Fibroblast of mammary gland (primary cell): ENCODE results near the gene BAD.

ENCODE experiments used
- DNase-seq: peaks from one replicate; pipeline ENCODE4 v3.0.0-alpha.2; 2010; ENCODE audit warnings: low read depth
- H3K4me3 ChIP-seq: 2 replicates; pipeline ENCODE4 v1.5.1; 2011; ENCODE audit warnings: low read depth, mild to moderate bottlenecking, low read length, moderate library complexity; ENCODE audit not compliant: control insufficient read depth
- TF ChIP-seq, protein P1 (sequence below): conservative IDR thresholded peaks from 2 replicates; pipeline ENCODE4 v1.5.1; 2011; ENCODE audit warnings: low read depth, low read length, inconsistent platforms; ENCODE audit not compliant: control insufficient read depth, insufficient read depth

BAD gene

DNA sequence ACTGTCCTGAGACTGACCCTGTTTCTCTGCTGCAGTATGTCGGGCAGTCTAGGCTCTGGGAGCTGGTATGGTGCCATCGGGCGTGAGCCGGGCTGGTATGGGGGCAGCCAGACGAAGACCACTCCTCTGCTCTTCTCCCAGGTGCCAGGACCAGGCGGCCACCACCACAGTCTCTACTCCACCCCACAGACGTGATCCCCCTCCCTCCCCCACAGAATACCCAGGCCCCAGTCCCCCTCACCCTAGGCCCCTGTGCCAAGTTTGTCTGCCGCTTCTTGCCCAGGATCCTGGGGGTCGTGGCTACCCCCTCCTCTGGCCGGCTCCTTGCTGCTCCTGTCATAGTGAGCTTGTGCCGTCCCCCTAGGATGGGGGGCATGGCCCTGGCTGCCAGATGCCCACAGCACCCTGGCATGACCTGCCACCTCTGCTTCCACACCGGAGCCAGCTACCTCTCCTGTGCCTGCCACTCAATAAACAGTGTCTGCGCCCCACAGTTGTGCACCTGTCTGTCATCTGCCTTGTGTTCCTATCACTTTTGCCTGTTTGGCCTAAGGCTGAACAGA is 4.6 kb upstream of the BAD start:
- TF ChIP-seq, protein P1, sequence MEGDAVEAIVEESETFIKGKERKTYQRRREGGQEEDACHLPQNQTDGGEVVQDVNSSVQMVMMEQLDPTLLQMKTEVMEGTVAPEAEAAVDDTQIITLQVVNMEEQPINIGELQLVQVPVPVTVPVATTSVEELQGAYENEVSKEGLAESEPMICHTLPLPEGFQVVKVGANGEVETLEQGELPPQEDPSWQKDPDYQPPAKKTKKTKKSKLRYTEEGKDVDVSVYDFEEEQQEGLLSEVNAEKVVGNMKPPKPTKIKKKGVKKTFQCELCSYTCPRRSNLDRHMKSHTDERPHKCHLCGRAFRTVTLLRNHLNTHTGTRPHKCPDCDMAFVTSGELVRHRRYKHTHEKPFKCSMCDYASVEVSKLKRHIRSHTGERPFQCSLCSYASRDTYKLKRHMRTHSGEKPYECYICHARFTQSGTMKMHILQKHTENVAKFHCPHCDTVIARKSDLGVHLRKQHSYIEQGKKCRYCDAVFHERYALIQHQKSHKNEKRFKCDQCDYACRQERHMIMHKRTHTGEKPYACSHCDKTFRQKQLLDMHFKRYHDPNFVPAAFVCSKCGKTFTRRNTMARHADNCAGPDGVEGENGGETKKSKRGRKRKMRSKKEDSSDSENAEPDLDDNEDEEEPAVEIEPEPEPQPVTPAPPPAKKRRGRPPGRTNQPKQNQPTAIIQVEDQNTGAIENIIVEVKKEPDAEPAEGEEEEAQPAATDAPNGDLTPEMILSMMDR, result no peak
- no peak overlapping the region for H3K4me3 ChIP-seq
- no peak for DNase-seq

DNA sequence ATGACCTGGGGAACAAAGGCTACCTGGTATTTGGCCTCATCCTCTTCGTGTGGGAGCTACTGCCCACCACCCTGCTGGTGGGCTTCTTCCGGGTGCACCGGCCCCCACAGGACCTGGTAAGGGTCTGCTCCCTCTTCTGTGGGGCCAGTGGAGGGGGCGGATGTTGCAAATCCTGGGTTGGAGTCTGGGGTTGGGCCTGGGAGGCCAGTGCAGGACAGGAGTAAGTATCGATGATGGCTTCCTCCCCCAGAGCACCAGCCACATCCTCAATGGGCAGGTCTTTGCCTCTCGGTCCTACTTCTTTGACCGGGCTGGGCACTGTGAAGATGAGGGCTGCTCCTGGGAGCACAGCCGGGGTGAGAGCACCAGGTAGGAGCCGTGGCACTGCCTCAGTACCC is 3.9 kb upstream of the BAD start:
- TF ChIP-seq, protein P1, result no peak
- no peak overlapping the region for H3K4me3 ChIP-seq
- no peak for DNase-seq

DNA sequence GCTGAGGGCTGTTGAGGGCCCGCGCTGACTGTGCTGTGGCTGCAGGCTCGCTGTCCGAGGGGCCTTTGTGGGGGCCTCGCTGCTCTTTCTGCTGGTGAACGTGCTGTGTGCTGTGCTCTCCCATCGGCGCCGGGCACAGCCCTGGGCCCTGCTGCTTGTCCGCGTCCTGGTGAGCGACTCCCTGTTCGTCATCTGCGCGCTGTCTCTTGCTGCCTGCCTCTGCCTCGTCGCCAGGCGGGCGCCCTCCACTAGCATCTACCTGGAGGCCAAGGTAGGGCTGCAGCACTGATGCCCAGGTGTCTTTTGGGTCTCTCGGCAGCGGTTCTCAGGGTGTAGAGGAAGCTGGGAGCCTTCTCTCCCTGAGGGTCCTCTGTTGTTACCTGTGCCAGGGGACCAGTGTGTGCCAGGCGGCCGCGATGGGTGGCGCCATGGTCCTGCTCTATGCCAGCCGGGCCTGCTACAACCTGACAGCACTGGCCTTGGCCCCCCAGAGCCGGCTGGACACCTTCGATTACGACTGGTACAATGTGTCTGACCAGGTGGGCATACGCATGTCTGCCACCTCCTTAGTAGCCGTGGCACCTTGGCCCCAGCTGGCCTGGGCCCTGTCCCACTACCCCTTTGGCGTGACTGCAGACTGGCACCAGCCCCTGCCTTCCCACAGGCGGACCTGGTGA is 3.3 kb upstream of the BAD start:
- TF ChIP-seq, protein P1, result no peak

DNA sequence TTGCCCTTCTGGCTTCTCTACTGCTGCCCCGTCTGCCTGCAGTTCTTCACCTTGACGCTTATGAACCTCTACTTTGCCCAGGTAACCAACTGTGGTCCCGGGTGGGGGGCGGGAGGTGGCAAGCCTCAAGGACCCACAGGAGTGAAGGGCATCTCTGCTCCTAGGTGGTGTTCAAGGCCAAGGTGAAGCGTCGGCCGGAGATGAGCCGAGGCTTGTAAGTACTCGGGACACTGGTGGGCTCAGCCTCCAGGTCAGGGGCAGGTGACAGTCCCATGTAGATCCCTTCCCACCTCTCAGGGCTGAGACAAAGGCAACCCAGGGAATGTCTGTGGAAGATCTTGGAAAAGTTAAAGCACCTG is 2.3 kb upstream of the BAD start:
- H3K4me3 ChIP-seq, result no peak overlapping the region
- DNase-seq, result no peak
- TF ChIP-seq, protein P1, result no peak

More for the DNA sequence above, 3.3 kb upstream of the BAD start:
- no peak for DNase-seq
- no peak overlapping the region for H3K4me3 ChIP-seq

DNA sequence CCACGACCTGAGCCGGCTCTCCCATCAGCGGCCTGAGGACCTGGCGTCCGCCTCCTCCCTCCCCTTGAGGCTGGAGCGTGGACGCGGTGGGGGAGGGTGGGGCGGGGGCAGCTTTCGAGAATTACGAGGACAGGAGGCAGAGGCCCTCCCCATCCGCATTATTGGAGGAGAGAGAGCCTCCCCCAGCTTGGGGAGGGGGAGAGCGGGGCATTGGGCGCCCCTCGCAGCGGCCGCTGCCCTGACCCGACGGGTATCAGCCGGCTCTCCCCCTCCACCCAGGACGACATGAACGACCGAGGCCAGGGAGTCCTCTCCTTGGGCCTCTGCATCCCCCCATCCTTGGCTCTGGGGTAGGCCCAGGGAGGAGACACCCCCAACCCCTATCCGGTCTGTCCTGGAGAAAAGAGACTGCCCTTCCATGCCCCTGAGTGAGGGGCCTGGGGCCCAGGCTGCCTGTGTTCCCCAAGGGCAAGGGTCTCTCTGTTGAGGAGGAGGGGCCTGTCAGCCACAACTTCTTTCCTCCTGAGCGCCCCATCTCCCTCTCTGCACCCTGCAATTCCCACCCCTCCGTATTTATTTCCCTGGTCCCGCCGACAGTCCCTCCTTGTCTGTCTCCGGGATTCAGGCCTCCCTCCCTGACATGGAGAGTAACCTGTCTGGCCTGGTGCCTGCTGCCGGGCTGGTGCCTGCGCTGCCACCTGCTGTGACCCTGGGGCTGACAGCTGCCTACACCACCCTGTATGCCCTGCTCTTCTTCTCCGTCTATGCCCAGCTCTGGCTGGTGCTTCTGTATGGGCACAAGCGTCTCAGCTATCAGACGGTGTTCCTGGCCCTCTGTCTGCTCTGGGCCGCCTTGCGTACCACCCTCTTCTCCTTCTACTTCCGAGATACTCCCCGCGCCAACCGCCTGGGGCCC is 1.7 kb upstream of the BAD start:
- TF ChIP-seq, protein P1, result no peak
- no peak for DNase-seq
- H3K4me3 ChIP-seq, result peak overlapping the region; percentile 50

DNA sequence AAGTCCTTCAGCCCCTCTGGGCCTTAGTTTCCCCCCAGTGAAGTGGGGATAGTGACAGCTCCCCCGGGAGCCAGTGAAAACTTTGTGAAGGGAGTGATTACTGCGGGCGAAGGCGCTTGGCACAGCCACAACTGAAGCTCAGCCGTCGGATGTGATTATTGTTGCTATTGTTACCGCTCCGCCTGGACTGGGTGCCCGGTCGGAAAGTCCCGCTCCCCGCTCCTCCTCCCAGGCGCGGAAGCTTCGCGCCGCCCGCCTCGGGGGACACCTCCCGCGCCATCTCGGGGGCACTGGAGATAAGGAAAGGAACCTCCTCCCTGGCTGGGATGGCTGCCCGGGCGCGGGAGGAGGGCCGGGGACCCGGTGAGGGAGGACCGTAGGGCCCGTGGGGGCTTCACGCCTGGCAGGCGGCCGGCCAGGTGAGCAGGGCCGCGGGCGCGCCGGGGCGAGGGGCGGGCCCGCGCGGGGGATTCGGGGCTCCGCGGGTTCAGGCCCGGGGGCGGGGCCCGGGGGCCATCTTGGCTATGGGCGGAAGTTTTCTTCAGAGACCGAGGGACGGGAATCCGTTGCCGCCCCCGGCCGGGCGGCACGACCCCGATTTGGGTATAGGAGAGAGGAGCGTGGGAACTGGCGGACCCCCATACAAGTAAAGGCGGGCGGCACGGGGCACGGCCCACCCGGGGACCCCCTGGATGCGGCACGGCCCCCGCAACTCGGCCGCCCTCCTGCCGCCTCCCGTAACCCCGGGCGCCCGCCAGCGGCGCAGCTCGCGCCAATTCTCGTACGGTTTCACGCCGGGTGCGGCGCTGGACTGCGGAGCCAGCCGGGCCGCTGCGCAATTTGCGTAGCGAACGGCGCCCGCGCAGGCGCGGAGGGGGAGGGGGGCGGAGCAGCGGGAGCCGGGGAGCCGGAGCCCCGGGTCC is 758 bp upstream of the BAD start, which contains the start of gene GPR137:
Gene GPR137 (plus strand): TSS at position 887 of the 923 bp plus-strand sequence. CDS start 677 bp downstream, outside the sequence.
- H3K4me3 ChIP-seq, result peak within 1 kb of the TSS; percentile 71
- peak; percentile 54 for DNase-seq
- TF ChIP-seq, protein P1, result no peak
